ENCODE measurements around the gene BRPF1.
A peak's percentile ranks its signal among the peaks of the same experiment; 100 is the strongest.

BRPF1 gene

DNA sequence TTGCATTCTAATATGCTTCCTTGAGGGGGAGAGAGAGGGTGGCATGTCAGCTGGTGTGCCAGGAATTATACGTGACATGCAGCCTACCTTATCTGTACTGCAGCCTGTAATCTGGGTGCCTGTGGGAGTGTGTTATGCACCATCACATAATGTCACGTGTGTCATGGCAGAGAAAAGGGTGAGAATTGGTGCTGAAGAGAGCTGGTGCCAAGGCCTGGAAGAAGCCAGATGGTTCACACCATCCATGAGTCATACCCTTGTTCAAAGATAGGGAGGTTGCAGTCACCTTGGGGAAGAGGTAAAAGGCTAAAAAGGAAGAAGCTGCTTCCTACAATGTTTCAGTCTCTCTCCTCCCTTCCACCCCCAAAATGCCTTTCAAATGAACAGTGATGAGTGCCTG is 5.3 kb downstream of the BRPF1 start:
- peak; percentile 12 for DNase-seq (ENCODE audit: low spot score)

DNA sequence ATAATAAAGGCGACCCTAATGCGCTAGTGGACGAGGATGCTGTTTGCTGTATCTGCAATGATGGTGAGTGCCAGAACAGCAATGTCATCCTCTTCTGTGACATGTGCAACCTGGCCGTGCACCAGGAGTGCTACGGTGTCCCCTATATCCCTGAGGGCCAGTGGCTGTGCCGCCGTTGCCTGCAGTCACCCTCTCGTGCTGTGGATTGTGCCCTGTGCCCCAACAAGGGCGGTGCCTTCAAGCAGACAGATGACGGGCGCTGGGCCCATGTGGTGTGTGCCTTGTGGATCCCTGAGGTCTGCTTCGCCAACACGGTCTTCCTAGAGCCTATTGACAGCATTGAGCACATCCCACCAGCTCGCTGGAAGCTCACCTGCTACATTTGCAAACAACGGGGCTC is 7.6 kb downstream of the BRPF1 start:
- no peak for DNase-seq (ENCODE audit: low spot score)

DNA sequence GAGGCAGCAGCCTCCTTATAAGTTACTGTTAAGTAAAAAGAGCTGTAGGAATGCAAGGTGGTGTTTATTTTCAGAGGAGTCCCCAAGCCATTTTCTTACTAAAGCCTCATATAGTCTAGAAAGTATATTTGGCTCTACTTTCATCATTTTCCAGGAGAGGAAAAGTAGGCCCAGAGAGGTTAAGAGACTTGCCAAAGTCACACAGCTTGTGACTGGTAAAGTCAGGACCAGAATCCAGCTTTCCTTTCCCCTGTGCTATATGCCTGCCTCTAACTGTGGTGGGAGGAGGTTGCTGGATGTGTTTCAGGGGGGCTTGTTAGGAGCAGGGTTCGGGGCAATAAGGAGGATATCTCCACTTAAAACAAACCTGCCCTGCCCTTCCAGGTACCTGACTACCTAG is 11.0 kb downstream of the BRPF1 start:
- DNase-seq (ENCODE audit: low spot score) = no peak

DNA sequence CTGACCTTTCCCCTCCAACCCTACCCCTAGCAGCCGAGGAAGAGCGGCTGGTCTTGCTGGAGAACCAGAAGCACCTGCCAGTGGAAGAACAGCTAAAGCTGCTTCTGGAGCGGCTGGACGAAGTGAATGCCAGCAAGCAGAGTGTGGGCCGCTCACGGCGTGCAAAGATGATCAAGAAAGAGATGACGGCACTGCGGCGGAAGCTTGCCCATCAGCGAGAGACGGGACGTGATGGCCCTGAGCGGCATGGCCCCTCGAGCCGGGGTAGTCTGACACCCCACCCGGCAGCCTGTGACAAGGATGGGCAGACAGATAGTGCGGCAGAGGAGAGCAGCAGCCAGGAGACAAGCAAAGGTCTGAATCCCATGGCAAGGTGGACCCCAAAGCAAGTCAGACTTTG is 12.0 kb downstream of the BRPF1 start:
- no peak for DNase-seq (ENCODE audit: low spot score)

DNA sequence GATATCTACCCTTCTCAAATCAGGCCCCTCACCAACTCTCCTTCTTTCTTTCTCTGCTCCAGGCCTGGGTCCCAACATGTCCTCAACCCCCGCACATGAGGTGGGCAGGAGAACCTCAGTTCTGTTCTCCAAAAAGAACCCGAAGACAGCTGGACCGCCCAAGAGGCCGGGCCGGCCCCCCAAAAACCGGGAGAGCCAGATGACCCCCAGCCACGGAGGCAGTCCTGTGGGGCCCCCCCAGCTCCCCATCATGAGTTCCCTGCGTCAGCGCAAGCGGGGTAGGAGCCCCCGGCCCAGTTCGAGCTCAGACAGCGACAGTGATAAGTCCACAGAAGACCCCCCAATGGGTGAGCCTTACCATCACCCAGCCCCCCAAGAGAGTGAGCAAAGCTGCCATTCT is 12.6 kb downstream of the BRPF1 start:
- DNase-seq (ENCODE audit: low spot score) = no peak

DNA sequence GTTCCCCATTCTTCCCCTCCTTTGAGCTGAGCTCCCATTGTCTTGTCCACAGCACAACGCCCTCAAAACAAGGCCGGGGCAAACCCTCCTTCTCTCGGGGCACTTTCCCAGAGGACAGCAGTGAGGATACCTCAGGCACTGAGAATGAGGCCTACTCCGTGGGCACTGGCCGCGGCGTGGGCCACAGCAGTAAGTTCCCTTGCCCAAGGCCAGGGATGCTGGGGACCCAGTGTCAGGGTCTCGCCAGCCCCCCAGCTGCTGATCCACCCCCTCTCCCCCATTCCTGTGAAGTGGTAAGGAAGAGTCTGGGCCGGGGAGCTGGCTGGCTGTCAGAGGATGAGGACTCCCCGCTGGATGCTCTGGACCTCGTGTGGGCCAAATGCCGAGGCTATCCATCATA is 14.0 kb downstream of the BRPF1 start:
- DNase-seq (ENCODE audit: low spot score) = no peak

DNA sequence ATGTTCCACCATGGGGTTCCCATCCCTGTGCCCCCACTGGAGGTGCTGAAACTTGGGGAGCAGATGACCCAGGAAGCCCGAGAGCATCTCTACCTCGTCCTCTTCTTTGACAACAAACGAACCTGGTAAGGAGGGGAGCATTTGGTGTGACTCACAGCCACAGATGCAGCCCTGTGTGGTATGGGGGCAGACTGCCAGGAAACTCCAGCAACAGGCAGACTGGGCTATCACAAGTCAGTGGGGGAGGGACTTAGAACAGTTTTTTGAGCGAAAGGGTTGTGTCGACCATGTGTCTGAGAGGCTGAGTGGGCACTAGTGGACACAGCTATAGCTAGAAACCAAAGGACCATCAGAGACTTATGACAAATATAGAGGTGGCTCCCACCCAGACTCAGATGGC is 14.8 kb downstream of the BRPF1 start:
- no peak for DNase-seq (ENCODE audit: low spot score)

DNA sequence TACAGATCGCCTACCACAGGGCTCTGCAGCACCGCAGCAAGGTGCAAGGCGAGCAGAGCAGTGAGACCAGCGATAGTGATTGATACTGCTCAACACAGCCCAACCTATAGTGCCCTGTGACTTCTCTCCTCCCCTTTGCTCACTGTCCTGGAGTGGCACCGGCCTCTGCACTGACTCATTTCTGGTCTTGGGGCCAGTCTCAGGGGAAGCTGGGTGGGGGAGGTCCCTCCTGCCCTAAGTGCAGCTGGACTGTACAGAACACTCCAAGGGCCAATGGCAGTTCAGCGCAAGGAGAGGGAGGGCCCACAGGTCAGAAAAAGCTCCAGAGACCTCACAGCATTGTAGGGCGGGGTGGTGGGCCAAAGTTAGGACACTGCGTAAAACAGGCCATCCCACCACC is 15.7 kb downstream of the BRPF1 start:
- DNase-seq (ENCODE audit: low spot score) = peak; percentile 25

DNA sequence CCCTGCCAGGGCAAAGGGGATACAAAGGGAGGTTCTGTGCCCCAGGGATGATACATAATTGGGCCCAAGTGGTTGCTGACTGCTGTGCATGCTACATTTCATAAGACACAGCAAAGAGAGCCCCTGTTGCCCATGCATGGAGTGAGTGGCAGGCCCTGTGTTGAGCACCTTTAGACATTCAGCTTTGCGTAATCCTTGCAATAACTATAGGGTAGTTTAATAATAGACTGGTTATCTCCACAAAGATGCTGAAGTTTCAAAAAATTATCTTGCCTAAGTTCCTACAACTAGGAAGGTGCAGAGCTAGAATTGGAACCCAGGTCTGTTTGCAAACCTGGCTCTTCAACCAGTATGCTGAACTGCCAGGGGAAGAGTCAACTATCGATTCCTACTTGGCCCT is 16.5 kb downstream of the BRPF1 start:
- DNase-seq (ENCODE audit: low spot score) = no peak

DNA sequence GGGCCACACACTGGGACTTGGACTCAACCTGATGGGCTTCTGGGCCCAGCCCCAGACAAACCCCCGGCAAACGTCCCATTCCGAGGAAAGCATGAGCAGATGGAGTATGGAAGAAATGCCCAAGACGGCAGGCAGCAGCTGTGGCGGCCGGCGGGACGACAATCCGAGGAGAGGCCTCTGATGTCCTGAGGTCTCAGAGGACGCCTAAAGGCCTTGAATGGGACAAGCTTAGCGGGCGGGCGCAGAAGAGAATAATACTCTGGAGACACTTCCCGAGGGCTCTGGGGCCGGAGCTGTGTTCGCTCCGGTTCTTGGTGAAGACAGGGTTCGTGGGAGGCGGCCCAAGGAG is 17.7 kb downstream of the BRPF1 start:
- no peak for DNase-seq (ENCODE audit: low spot score)

DNA sequence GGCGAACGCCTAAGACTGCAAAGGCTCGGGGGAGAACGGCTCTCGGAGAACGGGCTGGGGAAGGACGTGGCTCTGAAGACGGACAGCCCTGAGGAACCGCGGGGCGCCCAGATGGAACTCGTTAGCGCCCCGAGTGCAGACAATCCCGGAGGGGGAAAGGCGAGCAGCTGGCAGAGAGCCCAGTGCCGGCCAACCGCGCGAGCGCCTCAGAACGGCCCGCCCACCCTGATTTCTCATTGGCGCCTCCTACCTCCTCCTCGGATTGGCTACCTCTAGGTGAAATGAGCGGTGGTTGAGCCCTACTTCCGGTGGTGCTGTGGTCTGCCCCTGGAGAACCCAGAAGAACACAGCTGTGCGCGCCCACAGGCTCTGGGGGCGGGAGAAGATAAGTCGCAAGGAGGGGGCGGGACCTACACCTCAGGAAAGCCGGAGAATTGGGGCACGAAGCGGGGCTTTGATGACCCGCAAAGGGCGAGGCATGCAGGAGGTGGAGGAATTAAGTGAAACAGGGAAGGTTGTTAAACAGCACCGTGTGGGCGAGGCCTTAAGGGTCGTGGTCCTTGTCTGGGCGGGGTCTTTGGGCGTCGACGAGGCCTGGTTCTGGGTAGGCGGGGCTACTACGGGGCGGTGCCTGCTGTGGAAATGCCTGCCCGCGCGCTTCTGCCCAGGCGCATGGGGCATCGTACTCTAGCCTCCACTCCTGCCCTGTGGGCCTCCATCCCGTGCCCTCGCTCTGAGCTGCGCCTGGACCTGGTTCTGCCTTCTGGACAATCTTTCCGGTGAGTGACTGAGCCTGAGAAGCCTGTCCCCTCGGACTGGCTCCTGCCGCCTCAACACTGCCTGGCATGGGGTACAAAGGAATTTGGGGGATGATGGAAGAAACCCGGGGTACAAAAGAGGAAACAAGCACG is 18.4 kb downstream of the BRPF1 start, which contains the start of gene OGG1:
Gene OGG1, plus strand, starts transcription at position 308 of the 911 bp plus-strand sequence. Its CDS starts 335 bp downstream, at position 643.
- peak; percentile 99 for DNase-seq (ENCODE audit: low spot score)

DNA sequence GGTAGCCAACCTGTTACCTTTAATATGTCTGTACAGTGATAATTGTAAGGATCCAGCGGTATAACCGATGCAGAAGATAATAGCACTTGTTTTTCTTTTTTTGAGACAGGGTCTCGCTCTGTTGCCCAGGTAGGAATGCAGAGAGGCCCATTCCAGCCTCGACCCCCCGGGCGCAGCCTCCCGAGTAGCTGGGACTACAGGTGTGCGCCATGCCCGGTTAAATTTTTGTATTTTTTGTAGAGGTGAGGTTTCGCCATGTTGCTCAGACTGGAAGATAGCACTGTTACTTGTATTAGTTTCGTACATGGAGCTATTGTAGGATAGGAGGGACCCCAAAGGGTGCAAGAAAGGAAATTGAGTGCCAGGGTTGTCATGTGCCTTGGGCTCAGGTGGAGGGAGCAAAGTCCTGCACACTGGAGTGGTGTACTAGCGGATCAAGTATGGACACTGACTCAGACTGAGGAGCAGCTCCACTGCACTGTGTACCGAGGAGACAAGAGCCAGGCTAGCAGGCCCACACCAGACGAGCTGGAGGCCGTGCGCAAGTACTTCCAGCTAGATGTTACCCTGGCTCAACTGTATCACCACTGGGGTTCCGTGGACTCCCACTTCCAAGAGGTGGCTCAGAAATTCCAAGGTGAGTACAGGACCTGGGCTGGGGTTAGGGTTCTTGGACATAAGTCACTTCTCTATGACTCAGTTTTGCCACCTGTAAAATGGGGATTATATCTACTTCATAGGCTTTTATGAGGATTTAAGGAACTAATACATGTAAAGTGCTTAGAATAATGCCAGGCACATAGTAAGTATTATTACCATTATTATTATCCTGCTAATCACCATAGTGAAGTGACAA is 19.2 kb downstream of the BRPF1 start:
- DNase-seq (ENCODE audit: low spot score) = peak; percentile 57

DNA sequence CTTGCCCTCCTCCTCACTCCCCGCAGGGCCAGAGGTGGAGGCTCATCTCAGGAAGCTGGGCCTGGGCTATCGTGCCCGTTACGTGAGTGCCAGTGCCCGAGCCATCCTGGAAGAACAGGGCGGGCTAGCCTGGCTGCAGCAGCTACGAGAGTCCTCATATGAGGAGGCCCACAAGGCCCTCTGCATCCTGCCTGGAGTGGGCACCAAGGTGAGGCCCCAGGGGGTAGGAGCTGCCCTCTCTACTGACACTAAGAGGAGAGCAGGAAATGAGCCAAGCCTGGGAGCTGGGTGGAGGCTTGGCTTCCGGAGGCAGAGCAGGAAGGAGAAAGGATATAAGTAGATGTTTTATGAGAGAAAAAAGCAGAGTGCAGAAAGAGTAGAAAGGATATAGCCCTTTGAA is 23.1 kb downstream of the BRPF1 start:
- peak; percentile 26 for DNase-seq (ENCODE audit: low spot score)

DNA sequence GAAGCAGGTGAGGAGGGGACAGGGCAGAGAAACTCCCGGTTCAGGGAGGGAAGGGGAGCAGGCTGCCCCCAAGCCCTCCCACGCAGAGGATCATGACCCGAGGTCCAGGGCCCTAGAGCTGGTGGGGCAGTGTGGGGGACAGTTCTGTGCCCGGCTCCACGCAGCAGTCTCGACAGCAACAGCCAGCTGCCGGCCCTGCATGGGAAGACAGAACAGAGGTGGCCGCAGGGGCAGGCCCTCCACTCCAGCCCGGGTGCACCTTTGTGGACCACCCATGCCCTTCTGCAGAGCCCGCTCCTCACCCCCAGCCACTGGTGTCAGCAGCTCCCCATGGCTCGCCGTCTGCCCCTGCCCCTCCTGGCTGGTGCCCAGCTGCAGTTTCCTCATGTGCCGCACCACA is 25.9 kb downstream of the BRPF1 start:
- no peak for DNase-seq (ENCODE audit: low spot score)

DNA sequence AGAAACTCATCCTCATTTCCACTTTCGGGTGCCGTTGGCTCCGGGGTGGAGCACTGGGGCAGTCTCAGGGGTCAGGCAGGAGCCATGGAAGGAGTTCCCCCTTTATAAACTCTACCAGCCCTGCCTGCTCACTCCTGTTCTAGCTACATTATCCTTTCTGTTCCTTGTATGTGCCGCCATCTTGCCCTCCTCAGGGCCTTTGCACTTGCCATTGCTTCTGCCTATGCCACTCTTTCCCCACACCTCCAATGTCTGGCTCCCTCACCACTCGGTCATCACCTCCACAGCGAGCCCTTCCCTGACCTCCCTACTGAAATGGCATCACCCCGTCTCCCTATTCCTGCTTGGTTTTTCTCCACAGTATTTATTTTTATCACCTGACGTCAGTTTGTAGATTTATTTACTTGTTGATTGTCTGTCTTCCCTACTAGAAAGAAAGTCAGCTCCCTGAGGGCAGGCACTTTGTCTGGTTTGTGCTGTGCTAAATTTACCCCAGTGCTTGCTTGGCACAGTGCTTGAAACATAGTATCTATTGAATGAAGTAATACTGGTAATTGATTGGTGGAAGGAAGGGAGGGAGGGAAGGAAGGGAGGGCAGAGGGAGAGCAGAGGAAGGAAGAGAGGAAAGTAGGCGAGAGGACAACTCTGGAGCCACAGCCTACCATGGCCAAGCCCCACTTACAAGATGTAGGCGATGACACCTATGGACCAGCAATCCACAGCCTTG is 29.4 kb downstream of the BRPF1 start:
- no peak for DNase-seq (ENCODE audit: low spot score)

DNA sequence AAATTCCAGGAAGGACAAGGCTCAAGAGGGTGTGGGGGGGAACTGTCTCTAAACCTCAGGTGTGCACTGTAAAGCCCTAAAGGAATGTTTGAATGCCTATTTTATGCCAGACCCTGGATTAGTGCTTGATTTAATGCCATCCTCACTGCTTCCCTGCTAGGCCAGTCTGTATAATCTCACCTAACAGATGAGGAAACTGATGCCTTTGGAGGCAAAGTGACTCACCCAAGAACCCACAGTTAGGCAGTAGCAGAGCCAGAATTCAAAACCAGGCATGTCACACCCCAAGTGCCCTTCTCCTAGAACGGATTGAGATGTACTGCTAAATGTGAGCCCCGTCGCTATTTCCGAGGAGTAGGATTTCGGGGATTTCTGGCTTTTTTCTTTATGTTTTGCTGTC is 30.4 kb downstream of the BRPF1 start:
- no peak for DNase-seq (ENCODE audit: low spot score)

DNA sequence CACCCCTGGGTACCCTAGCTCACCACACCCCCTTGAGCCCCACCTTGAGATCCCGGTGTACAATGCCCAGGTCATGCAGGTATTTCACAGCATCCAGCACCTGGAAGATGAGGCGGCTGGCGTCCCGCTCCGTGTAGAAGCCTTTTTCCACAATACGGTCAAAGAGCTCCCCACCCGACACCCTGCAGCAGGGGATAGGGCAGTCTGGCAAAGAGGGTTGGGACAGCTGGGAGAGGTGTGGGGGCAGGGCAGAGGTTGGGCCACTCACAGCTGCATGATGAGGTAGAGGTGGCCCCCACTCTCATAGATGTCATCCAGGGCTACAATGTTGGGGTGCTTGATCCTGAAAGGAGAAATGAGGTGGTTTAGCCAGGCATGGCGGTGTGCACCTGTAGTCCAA is 31.3 kb downstream of the BRPF1 start:
- DNase-seq (ENCODE audit: low spot score) = no peak

DNA sequence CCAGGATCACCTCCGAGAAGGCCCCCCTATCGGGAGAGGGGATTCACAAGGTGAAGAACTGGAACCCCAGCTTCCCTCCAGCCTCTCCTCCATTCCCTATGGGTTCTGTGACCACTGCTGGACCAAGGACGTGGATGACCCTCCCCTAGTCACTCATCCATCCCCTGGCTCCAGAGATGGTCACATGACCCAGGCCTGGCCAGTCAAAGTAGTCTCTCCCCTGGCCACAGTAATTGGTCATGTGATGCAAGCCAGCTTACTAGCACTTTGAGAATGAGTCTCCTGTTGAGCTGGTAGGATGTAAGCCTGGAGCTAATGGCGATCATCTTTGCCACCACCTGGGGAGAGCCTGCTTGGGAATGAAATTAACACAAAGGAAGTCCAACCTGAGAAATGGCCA is 34.3 kb downstream of the BRPF1 start:
- peak; percentile 34 for DNase-seq (ENCODE audit: low spot score)

DNA sequence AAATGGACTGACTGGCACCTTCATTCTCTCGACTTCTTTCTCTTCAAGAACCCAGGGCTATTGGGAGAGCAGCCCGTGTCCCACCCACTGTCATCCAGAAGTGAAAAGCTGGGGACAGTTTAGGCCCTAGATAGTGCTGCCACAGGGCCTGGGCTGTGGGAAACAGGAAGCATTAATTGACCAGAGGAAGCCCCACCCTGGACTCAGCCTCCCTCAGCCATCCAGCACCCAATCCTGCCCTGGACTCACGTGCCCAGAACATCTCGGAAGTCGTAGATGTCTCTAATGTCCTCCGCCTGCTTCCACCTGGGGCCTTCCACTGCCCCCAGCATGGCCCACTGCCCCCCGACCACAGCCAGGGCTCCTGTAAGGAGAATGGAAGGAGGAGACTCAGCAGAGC is 35.9 kb downstream of the BRPF1 start:
- DNase-seq (ENCODE audit: low spot score) = no peak

DNA sequence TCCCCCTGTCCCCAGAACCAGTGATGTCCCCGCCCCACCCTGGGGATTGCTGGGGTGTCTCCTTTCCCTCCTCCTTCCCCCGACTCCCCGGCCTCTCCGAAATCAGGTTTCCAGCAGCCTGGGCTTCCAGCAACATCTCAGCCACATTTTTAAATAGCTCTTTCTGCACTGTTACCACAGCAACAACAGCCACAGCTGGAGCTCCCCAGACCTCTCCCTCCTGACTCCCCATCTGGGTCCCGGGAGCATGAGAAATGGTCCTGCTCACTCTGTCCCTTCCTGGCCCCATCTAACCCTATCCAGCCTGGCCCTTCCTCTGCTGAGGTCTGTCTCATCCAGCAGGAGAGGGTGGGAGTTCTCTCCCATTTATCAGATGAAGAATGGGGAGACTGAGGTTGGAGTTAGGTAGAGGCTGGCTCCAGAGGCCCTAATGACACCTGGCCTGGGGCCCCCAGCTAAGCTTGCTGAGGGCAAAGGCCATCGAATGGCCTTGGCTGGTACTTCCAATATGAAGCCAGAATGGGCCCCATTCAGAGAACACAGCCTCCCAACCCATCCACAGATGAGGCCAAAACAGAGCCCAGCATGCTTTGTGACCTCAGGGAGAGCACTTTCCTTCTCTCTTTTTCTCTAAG is 36.7 kb downstream of the BRPF1 start:
- DNase-seq (ENCODE audit: low spot score) = no peak

DNA sequence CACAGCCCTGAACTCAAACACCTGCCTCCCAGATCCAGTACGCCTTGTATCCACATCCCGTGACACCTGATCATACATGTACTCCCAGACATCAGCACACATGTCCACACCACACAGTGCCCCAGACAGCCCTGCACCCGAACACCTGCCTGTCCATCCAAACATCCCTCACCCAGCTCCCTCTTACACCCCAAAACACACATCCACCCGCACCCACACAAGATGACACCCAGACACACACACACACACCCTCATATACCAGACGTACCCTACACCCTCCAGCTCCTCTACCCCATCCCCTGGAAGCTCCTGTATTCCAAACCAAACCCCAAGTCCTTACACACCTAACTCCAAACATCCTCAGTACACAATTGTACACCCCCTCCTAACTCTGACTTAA is 37.5 kb downstream of the BRPF1 start:
- DNase-seq (ENCODE audit: low spot score) = no peak

Data from kidney tubule cell (primary cell).